Measurements from ENCODE around the gene TUBB4A.
A peak's percentile ranks its signal among the peaks of the same experiment; 100 is the strongest.
"Not testable (repeated sequence)": the region's sequence is repeated elsewhere in the genome, so short reads cannot be mapped to it uniquely, and the experiment has no call there.

Gene TUBB4A

GRCh38 chr19:6522712-6523111 lies 20.6 kb upstream of the TUBB4A start:
- no peak for DNase-seq

GRCh38 chr19:6521718-6522646 lies 19.9 kb upstream of the TUBB4A start:
- DNase-seq, result peak; percentile 62

GRCh38 chr19:6519289-6519688 lies 17.2 kb upstream of the TUBB4A start:
- no peak for DNase-seq

- DNase-seq, result no peak
Observed at GRCh38 chr19:6518145-6518911, 16.2 kb upstream of the TUBB4A start.

GRCh38 chr19:6516659-6517291 lies 14.7 kb upstream of the TUBB4A start:
- DNase-seq, result peak; percentile 89

GRCh38 chr19:6516018-6516658 lies 14.0 kb upstream of the TUBB4A start:
- DNase-seq, result peak; percentile 59

- DNase-seq, result no peak
Observed at GRCh38 chr19:6514926-6515544, 12.9 kb upstream of the TUBB4A start.

- DNase-seq, result no peak
Observed at GRCh38 chr19:6514089-6514488, 12.0 kb upstream of the TUBB4A start.

- DNase-seq, result no peak
Observed at GRCh38 chr19:6510618-6511017, 8.5 kb upstream of the TUBB4A start.

- no peak for DNase-seq
Observed at GRCh38 chr19:6509118-6509971, 7.2 kb upstream of the TUBB4A start.

GRCh38 chr19:6508028-6508771 lies 6.1 kb upstream of the TUBB4A start:
- not testable (repeated sequence) for DNase-seq

- DNase-seq, result no peak
Observed at GRCh38 chr19:6503407-6504201, 1.5 kb upstream of the TUBB4A start.

GRCh38 chr19:6500837-6501739 lies 1.0 kb downstream of the TUBB4A start:
- no peak for DNase-seq

GRCh38 chr19:6499052-6499790 lies 2.9 kb downstream of the TUBB4A start:
- no peak for DNase-seq

GRCh38 chr19:6498294-6499036 lies 3.6 kb downstream of the TUBB4A start:
- DNase-seq, result no peak

- no peak for DNase-seq
Observed at GRCh38 chr19:6495947-6496346, 6.2 kb downstream of the TUBB4A start.

GRCh38 chr19:6494438-6495036 lies 7.6 kb downstream of the TUBB4A start:
- no peak for DNase-seq
